Neural progenitor cell (in vitro differentiated cells): ENCODE data around the gene PRR18. TPM values are rescaled to one million over a fixed set of nuclear protein-coding genes. Genes with fewer than 3 reads are reported as not detected.

ENCODE experiments used
- DNase-seq: peaks from one replicate; pipeline ENCODE4 v3.0.0-alpha.2; 2016; ENCODE audit warnings: low spot score
- H2AFZ ChIP-seq: fragments of 200-600 bp; sonication (generic); replicated peaks from 2 replicates; pipeline ENCODE4 v1.6.1; 2016; ENCODE audit warnings: antibody characterized with exemption
- H3F3A ChIP-seq: fragments of 200-600 bp; sonication (generic); 2 replicates; pipeline ENCODE4 v1.6.1; 2016; ENCODE audit warnings: antibody characterized with exemption, low read depth
- H3K27ac ChIP-seq: fragments of 200-600 bp; sonication (generic); 2 replicates; pipeline ENCODE4 v1.5.1; 2016; ENCODE audit warnings: mild to moderate bottlenecking
- H3K27me3 ChIP-seq: fragments of 200-600 bp; sonication (generic); 2 replicates; pipeline ENCODE4 v1.6.1; 2016; ENCODE audit warnings: mild to moderate bottlenecking, moderate library complexity
- H3K36me3 ChIP-seq: fragments of 200-600 bp; sonication (generic); 2 replicates; pipeline ENCODE4 v1.5.1; 2016
- H3K4me1 ChIP-seq: fragments of 200-600 bp; sonication (generic); 2 replicates; pipeline ENCODE4 v1.6.1; 2016; ENCODE audit warnings: mixed run types
- H3K4me2 ChIP-seq: fragments of 200-600 bp; sonication (generic); 2 replicates; pipeline ENCODE4 v1.6.1; 2016
- H3K4me3 ChIP-seq: fragments of 200-600 bp; sonication (generic); 2 replicates; pipeline ENCODE4 v1.5.1; 2016
- H3K79me2 ChIP-seq: fragments of 200-600 bp; sonication (generic); 2 replicates; pipeline ENCODE4 v1.6.1; 2016; ENCODE audit warnings: low read depth
- H3K9ac ChIP-seq: fragments of 200-600 bp; sonication (generic); 2 replicates; pipeline ENCODE4 v1.6.1; 2016
- H3K9me3 ChIP-seq: fragments of 200-600 bp; sonication (generic); 2 replicates; pipeline ENCODE4 v1.5.1; 2016; ENCODE audit warnings: low read depth
- H4K20me1 ChIP-seq: fragments of 200-600 bp; sonication (generic); 2 replicates; pipeline ENCODE4 v1.6.1; 2016; ENCODE audit warnings: low read depth
- H3K27ac Mint-ChIP-seq: 3 replicates; pipeline ENCODE4 v1.8.0; 2021; ENCODE audit warnings: mixed read lengths
- H3K27me3 Mint-ChIP-seq: 2 replicates; pipeline ENCODE4 v1.8.0; 2022; ENCODE audit warnings: low read depth, mild to moderate bottlenecking, inconsistent platforms, moderate library complexity, mixed read lengths; ENCODE audit not compliant: insufficient read depth
- H3K36me3 Mint-ChIP-seq: 3 replicates; pipeline ENCODE4 v1.8.0; 2021; ENCODE audit warnings: mixed read lengths
- H3K4me1 Mint-ChIP-seq: 3 replicates; pipeline ENCODE4 v1.8.0; 2021; ENCODE audit warnings: mixed read lengths
- H3K4me3 Mint-ChIP-seq: 3 replicates; pipeline ENCODE4 v1.8.0; 2021; ENCODE audit warnings: mild to moderate bottlenecking, moderate library complexity, mixed read lengths
- H3K9me3 Mint-ChIP-seq: 3 replicates; pipeline ENCODE4 v1.8.0; 2020; ENCODE audit warnings: mixed read lengths
- CTCF ChIP-seq: fragments of 200-600 bp; sonication (generic); IDR thresholded peaks from 2 replicates; pipeline ENCODE4 v1.5.1; 2017; ENCODE audit warnings: antibody characterized with exemption, mild to moderate bottlenecking
- EZH2 ChIP-seq: fragments of 200-600 bp; sonication (generic); IDR thresholded peaks from 2 replicates; pipeline ENCODE4 v1.6.1; 2017; ENCODE audit warnings: antibody characterized with exemption, mild to moderate bottlenecking, moderate library complexity
- EZH2phosphoT487 ChIP-seq: fragments of 200-600 bp; sonication (generic); IDR thresholded peaks from 2 replicates; pipeline ENCODE4 v1.6.1; 2017; ENCODE audit warnings: antibody characterized with exemption
- total RNA-seq: library from RNA; depleted of rRNA; stranded (reverse); fragments of >200 nt; gene quantifications from 2 replicates; pipeline ENCODE4 v1.2.3, GENCODE V29; 2015; ENCODE audit warnings: low replicate concordance

The PRR18 gene
- total RNA-seq, 1 donor from 2014 or later = 0.13 TPM

- H3K27ac Mint-ChIP-seq = no peak overlapping the region
- Histone ChIP-seq H3K36me3 (peaks cover 6% of the 10 kb centered on the region), H3K79me2 (peaks cover under 1% of the 10 kb centered on the region)
Measured at GRCh38 chr6:166323395-166323794, 15.2 kb upstream of the PRR18 start.

GRCh38 chr6:166318649-166319600 is 10.7 kb upstream of the PRR18 start:
- H3K4me3 ChIP-seq = no peak overlapping the region

More at GRCh38 chr6:166323395-166323794, 15.2 kb upstream of the PRR18 start:
- Histone ChIP-seq H2AFZ (no peak overlapping the region), H4K20me1 (peaks cover 6% of the 10 kb centered on the region), H3K9ac (no peak overlapping the region), H3K9me3 (no peaks in the 10 kb centered on the region), H3K4me2 (no peak overlapping the region), H3F3A (no peaks in the 10 kb centered on the region), H3K27ac (no peak overlapping the region), H3K27me3 (no peaks in the 10 kb centered on the region), H3K4me1 (no peaks in the 10 kb centered on the region), H3K4me3 (no peak overlapping the region)
- no peak for DNase-seq
- Mint-ChIP-seq H3K4me3 (no peak overlapping the region), H3K36me3 (peaks cover 4% of the 10 kb centered on the region), H3K4me1 (peaks cover 4% of the 10 kb centered on the region), H3K9me3 (no peaks in the 10 kb centered on the region), H3K27me3 (no peaks in the 10 kb centered on the region)
- TF ChIP-seq EZH2phosphoT487 (no peak), CTCF (no peak), EZH2 (no peak)

GRCh38 chr6:166318227-166318626 is 10.0 kb upstream of the PRR18 start:
- Mint-ChIP-seq H3K4me3 (no peak overlapping the region), H3K9me3 (no peaks in the 10 kb centered on the region), H3K4me1 (peaks cover 7% of the 10 kb centered on the region), H3K27me3 (no peaks in the 10 kb centered on the region), H3K27ac (no peak overlapping the region), H3K36me3 (no peaks in the 10 kb centered on the region)
- no peak overlapping the region for H3K4me2 ChIP-seq
- no peak for DNase-seq
- H3K9me3 ChIP-seq = no peaks in the 10 kb centered on the region
- H3K9ac ChIP-seq = no peak overlapping the region
- no peaks in the 10 kb centered on the region for H3K79me2 ChIP-seq
- no peaks in the 10 kb centered on the region for H3K27me3 ChIP-seq
- peaks cover 6% of the 10 kb centered on the region for H3K36me3 ChIP-seq
- H2AFZ ChIP-seq = no peak overlapping the region
- no peaks in the 10 kb centered on the region for H3K4me1 ChIP-seq
- TF ChIP-seq EZH2phosphoT487 = no peak
- no peak for TF ChIP-seq EZH2
- TF ChIP-seq CTCF = no peak
- no peaks in the 10 kb centered on the region for H3F3A ChIP-seq
- H4K20me1 ChIP-seq = no peaks in the 10 kb centered on the region
- H3K4me3 ChIP-seq = no peak overlapping the region
- no peak overlapping the region for H3K27ac ChIP-seq

More at GRCh38 chr6:166318649-166319600, 10.7 kb upstream of the PRR18 start:
- H3K27ac ChIP-seq = no peak overlapping the region
- H3K4me1 ChIP-seq = no peaks in the 10 kb centered on the region
- H4K20me1 ChIP-seq = no peaks in the 10 kb centered on the region
- no peak overlapping the region for H3K4me2 ChIP-seq
- DNase-seq = no peak
- Mint-ChIP-seq H3K4me1 (peaks cover 7% of the 10 kb centered on the region), H3K9me3 (no peaks in the 10 kb centered on the region), H3K4me3 (no peak overlapping the region), H3K27ac (peak overlapping the region; percentile 26), H3K27me3 (no peaks in the 10 kb centered on the region), H3K36me3 (no peaks in the 10 kb centered on the region)
- no peak overlapping the region for H3K9ac ChIP-seq
- no peaks in the 10 kb centered on the region for H3K79me2 ChIP-seq
- no peaks in the 10 kb centered on the region for H3F3A ChIP-seq
- no peak for TF ChIP-seq EZH2phosphoT487
- TF ChIP-seq EZH2 = no peak
- TF ChIP-seq CTCF = no peak
- H3K9me3 ChIP-seq = no peaks in the 10 kb centered on the region
- H3K36me3 ChIP-seq = peaks cover 6% of the 10 kb centered on the region
- H3K27me3 ChIP-seq = no peaks in the 10 kb centered on the region
- no peak overlapping the region for H2AFZ ChIP-seq
